NCI-H2227 (cell line): ENCODE measurements around the gene PPP3R1.
"Not testable (repeated sequence)": the region's sequence is repeated elsewhere in the genome, so short reads cannot be mapped to it uniquely, and the experiment has no call there.

Experiments
- DNase-seq: peaks from one replicate; lab custom pipeline; 2025; ENCODE audit not compliant: unreplicated experiment; lab: John Stamatoyannopoulos, UW

The PPP3R1 gene

GRCh38 chr2:68189991-68190784, 62.1 kb downstream of the PPP3R1 start:
- DNase-seq, result no peak

- no peak for DNase-seq
Measured at GRCh38 chr2:68188831-68189230, 63.5 kb downstream of the PPP3R1 start.

- DNase-seq, result no peak
Measured at GRCh38 chr2:68187329-68187728, 65.0 kb downstream of the PPP3R1 start.

GRCh38 chr2:68185541-68186164, 66.7 kb downstream of the PPP3R1 start:
- DNase-seq, result peak; percentile 65

- peak; percentile 56 for DNase-seq
Measured at GRCh38 chr2:68182902-68183301, 69.4 kb downstream of the PPP3R1 start.

- no peak for DNase-seq
Measured at GRCh38 chr2:68178954-68179627, 73.2 kb downstream of the PPP3R1 start.

GRCh38 chr2:68178432-68178831, 73.9 kb downstream of the PPP3R1 start:
- DNase-seq, result no peak

GRCh38 chr2:68177541-68177940, 74.8 kb downstream of the PPP3R1 start:
- DNase-seq, result no peak

GRCh38 chr2:68176657-68177056, 75.7 kb downstream of the PPP3R1 start:
- DNase-seq, result no peak

- not testable (repeated sequence) for DNase-seq
Measured at GRCh38 chr2:68175210-68175609, 77.1 kb downstream of the PPP3R1 start.

- no peak for DNase-seq
Measured at GRCh38 chr2:68172990-68173700, 79.2 kb downstream of the PPP3R1 start.

GRCh38 chr2:68172521-68172920, 79.8 kb downstream of the PPP3R1 start:
- DNase-seq, result no peak

GRCh38 chr2:68171684-68172083, 80.6 kb downstream of the PPP3R1 start:
- no peak for DNase-seq

- DNase-seq, result no peak
Measured at GRCh38 chr2:68171146-68171545, 81.2 kb downstream of the PPP3R1 start.

GRCh38 chr2:68169308-68169707, 83.0 kb downstream of the PPP3R1 start:
- no peak for DNase-seq

GRCh38 chr2:68167186-68167585, 85.1 kb downstream of the PPP3R1 start:
- DNase-seq, result no peak

GRCh38 chr2:68163641-68164040, 88.7 kb downstream of the PPP3R1 start:
- no peak for DNase-seq

- DNase-seq, result no peak
Measured at GRCh38 chr2:68158134-68158447, 94.2 kb downstream of the PPP3R1 start.

- DNase-seq, result peak; percentile 96
Measured at GRCh38 chr2:68157402-68158133, 94.8 kb downstream of the PPP3R1 start, which contains the start of gene PNO1. PNO1 (plus strand) TSS chr2:68157888; CDS start chr2:68157935, 47 bp downstream.

GRCh38 chr2:68157002-68157401, 95.3 kb downstream of the PPP3R1 start:
- DNase-seq, result peak; percentile 74

- DNase-seq, result no peak
Measured at GRCh38 chr2:68156419-68156818, 95.9 kb downstream of the PPP3R1 start.
